DOHH2 (cell line): Measurements from ENCODE around the gene RAET1L.

ENCODE experiments used
- CTCF ChIP-seq: fragments of 200-600 bp; sonication (generic); IDR thresholded peaks from one replicate; pipeline ENCODE4 v1.5.1; 2014; ENCODE audit warnings: antibody characterized with exemption, mild to moderate bottlenecking, low read depth, low read length; ENCODE audit not compliant: poor library complexity, severe bottlenecking
- EZH2phosphoT487 ChIP-seq: fragments of 200-600 bp; sonication (generic); IDR thresholded peaks from 2 replicates; pipeline ENCODE4 v1.6.1; 2017; ENCODE audit warnings: borderline replicate concordance, mild to moderate bottlenecking, antibody characterized with exemption, low read length, moderate library complexity, mixed read lengths

GRCh38 chr6:150043501-150044412 lies 18.4 kb upstream of the RAET1L start:
- TF ChIP-seq CTCF (no peak), EZH2phosphoT487 (no peak)
